Heart left ventricle (tissue), 16 donors: ENCODE results near the gene GPR4. TPM values are rescaled to one million over a fixed set of nuclear protein-coding genes. Genes with fewer than 3 reads are reported as not detected.

Experiments used
- ATAC-seq, 4 donors: fragments of 200-7000 bp; cut with Tn5 transposase; one replicate each; pipeline ENCODE4 v1.9.1; 2020 to 2022; ENCODE audit warnings: moderate library complexity in 4 of 4, mild to moderate bottlenecking in 3 of 4, moderate number of reproducible peaks in 1 of 4
- DNase-seq, 5 donors: peaks; one replicate each; pipeline ENCODE4 v3.0.0-alpha.2; 2020
- H3K27ac ChIP-seq, 12 donors: fragments of 200-600 bp; sonication (generic) in 4 of 12; one replicate each; pipeline versions ENCODE4 v1.5.0 to v1.8.0; 2016 to 2022; ENCODE audit warnings: mild to moderate bottlenecking in 2 of 12
- H3K27me3 ChIP-seq, 9 donors: fragments of 200-600 bp; sonication (generic) in 2 of 9; one replicate each; pipeline versions ENCODE4 v1.5.1 to v1.8.0; 2016 to 2022; ENCODE audit warnings: mild to moderate bottlenecking in 3 of 9
- H3K36me3 ChIP-seq, 9 donors: fragments of 200-600 bp; sonication (generic) in 2 of 9; one replicate each; pipeline versions ENCODE4 v1.5.0 to v1.8.0; 2018 to 2022; ENCODE audit warnings: mild to moderate bottlenecking in 2 of 9
- H3K4me1 ChIP-seq, 12 donors: fragments of 200-600 bp; sonication (generic) in 4 of 12; one replicate each; pipeline versions ENCODE4 v1.5.0 to v1.8.0; 2016 to 2022; ENCODE audit warnings: mild to moderate bottlenecking in 3 of 12
- H3K4me3 ChIP-seq, 12 donors: fragments of 200-600 bp; sonication (generic) in 4 of 12; one replicate each; pipeline versions ENCODE4 v1.5.0 to v1.8.0; 2017 to 2022; ENCODE audit warnings: mild to moderate bottlenecking in 9 of 12, moderate library complexity in 4 of 12
- H3K9me3 ChIP-seq, 12 donors: fragments of 200-600 bp; sonication (generic) in 4 of 12; one replicate each; pipeline versions ENCODE4 v1.5.0 to v1.8.0; 2016 to 2022; ENCODE audit warnings: mild to moderate bottlenecking in 1 of 12
- POLR2A ChIP-seq, 2 donors: fragments of 450-650 bp; IDR thresholded peaks; one replicate each; pipeline ENCODE4 v1.6.1; 2017; ENCODE audit warnings: antibody characterized with exemption in 2 of 2, mild to moderate bottlenecking in 2 of 2, moderate library complexity in 2 of 2
- WGBS, 4 donors: extraction: QIAGEN DNeasy Blood & Tissue Kit in 2 of 4; methylation state at CpG; one replicate each; pipeline versions ENCODE4 v1.1.5 to v1.1.7; 2013 to 2018; 5-methylcytosine and 5-hydroxymethylcytosine counted together
- intact Hi-C, 10 donors: fragments of 100-400 bp; cut with DNase I; formaldehyde crosslinking; loops; one replicate each; pipeline versions ENCODE4 v1.11.1 to v1.14.2; 2022
- polyA plus RNA-seq, 2 donors: library from polyadenylated mRNA; stranded (reverse); fragments of 200-250 nt; gene quantifications; one replicate each; pipeline ENCODE4 v1.2.3, GENCODE V29; 2013
- total RNA-seq, 9 donors: library from RNA; depleted of rRNA in 2 of 9; stranded (reverse); fragments of >200 nt in 2 of 9; fragmentation: NEBNext Ultra II Directional in 3 of 9; extraction: Animal tissue kit (Norgen Biotek cat#: 25700) in 3 of 9; gene quantifications; one replicate each; pipeline versions ENCODE4 v1.1.0 to v1.2.4, GENCODE V29; 2016 to 2023
- TF ChIP-seq, protein P1 (sequence below), 12 donors: fragments of 200-600 bp; sonication (generic) in 4 of 12; IDR thresholded peaks; one replicate each; pipeline versions ENCODE4 v1.5.0 to v1.8.0; 2018 to 2022; ENCODE audit warnings: antibody characterized with exemption in 12 of 12, mild to moderate bottlenecking in 5 of 12
- donor health status: ischemic (EF 13 %, LVEDD 7.1; RV severe dilation, severe dysfunction).
- donor health status: healthy with polysubstance abuse.
- donor health status: DM: no; HTN: yes; CAD: no.
- donor health status: DM: no; HTN: no; CAD: no.
- donor health status: ischemic (EF 25% LVEDD 6.9; RV normal size, moderate dysfunction).
- donor health status: ischemic (EF 25% LVEDD 5.7; RV mildly dilated, moderate dysfunction).
- donor health status: healthy.
- donor health status: DM: yes; HTN: yes; CAD: no.
- donor health status: ischemic (EF 35%, LVEDD 5.7; RV mildly dilated, moderate dysfunction).
- donor health status: nonischemic (EF 11% LVEDD 7.7; RV severe dilation, severe dysfunction).
- donor health status: DM: yes; HTN: yes; CAD: no.
- donor health status: PGD.
- donor health status: ischemic (EF 29% LVEDD 5.4; RV normal size, mild dysfunction).
- donor health status: nonischemic (EF 23%, LVEDD 6.1; RV moderate dilation, normal function).

GPR4 gene
- total and polyA plus RNA-seq, 11 donors = 2.7 to 36.0 (median 5.1) TPM

DNA sequence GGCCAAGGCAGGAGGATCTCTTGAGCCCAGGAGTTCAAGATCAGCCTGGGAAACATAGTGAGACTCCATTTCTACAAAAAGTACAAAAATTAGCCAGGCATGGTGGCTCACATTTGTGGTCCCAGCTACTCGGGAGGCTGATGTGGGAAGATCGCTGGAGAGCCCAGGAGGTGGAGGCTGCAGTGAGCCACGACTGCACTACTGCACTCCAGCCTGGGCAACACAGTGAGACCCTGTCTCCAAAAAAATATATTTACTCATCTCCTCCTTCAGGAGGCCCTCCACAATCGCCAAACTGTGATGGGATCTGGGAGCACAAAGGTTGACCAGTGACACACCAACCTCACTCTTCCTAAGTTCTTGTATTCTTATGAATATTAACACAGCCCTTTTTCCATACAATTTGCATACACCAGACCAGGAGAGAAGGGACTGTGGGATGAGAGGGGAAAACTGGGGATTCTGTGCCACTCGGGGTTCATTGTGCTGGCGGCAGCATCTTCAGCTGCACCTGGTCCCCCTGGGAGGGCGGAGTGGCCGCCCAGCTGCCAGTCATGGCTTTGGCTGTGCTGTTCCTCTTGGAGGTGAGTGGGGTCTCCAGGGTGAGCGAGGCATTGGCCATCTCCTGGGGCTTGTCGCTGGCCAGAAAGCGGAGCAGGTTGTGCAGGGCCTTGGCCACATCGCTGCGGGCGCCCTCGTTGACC is 11.6 kb downstream of the GPR4 start:
- no peak for TF ChIP-seq POLR2A (IDR thresholded peaks at IDR 0.05)
- TF ChIP-seq, protein P1, sequence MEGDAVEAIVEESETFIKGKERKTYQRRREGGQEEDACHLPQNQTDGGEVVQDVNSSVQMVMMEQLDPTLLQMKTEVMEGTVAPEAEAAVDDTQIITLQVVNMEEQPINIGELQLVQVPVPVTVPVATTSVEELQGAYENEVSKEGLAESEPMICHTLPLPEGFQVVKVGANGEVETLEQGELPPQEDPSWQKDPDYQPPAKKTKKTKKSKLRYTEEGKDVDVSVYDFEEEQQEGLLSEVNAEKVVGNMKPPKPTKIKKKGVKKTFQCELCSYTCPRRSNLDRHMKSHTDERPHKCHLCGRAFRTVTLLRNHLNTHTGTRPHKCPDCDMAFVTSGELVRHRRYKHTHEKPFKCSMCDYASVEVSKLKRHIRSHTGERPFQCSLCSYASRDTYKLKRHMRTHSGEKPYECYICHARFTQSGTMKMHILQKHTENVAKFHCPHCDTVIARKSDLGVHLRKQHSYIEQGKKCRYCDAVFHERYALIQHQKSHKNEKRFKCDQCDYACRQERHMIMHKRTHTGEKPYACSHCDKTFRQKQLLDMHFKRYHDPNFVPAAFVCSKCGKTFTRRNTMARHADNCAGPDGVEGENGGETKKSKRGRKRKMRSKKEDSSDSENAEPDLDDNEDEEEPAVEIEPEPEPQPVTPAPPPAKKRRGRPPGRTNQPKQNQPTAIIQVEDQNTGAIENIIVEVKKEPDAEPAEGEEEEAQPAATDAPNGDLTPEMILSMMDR (IDR thresholded peaks at IDR 0.05) = no peak
- intact Hi-C loops = loop anchor here in 1 of 10 donors (5.0 kb wide), 1 partner anchor 52 kb away; no protein-coding TSS in a partner anchor
- 59 to 73% (median 69%) methylated on average over 9 to 15 of the region's 15 CpGs for WGBS, 4 donors

DNA sequence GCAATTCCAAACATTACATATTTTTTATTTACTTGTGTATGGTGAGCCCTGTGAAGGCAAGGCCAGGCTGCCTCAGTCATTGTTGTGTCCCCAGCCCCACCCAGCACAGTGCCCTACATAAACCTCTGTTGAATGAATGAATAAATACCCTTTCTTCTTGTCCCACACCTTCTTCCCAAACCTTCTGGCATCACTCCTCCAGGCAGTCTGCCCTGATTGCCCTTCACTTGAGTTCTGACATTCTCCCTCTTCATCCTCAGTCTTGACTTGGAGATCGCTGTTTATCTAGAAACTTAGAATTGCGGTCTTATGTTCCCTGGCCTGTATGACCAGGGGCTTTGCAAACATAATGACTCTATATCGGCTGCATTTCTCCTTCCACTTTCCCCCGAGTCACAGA is 12.2 kb downstream of the GPR4 start:
- Histone ChIP-seq H3K9me3 (no peaks in the 10 kb centered on the region), H3K27me3 (peaks cover 0 to 20% (median 4%) of the 10 kb centered on the region in 9 donors), H3K36me3 (peaks cover 0 to 21% (median 14%) of the 10 kb centered on the region in 9 donors), H3K4me3 (no peak overlapping the region), H3K4me1 (peaks cover 0 to 19% (median 8%) of the 10 kb centered on the region in 12 donors), H3K27ac (no peak overlapping the region)
- no peak for DNase-seq
- TF ChIP-seq, protein P1 (IDR thresholded peaks at IDR 0.05) = no peak
- no peak for TF ChIP-seq POLR2A (IDR thresholded peaks at IDR 0.05)
- ATAC-seq = no peak
- WGBS, 4 donors = 91 to 94% (median 94%) methylated on average over 4 of the region's 4 CpGs
- intact Hi-C loops = loop anchor here in 7 of 10 donors (5.0 to 10.0 kb wide), 4 partner anchors 45 to 165 kb away; partner anchors contain the start of genes EML2 (in 1 of the 7) and ERCC1 (in 1 of the 7)

More for the DNA sequence above, 11.6 kb downstream of the GPR4 start:
- H3K27me3 ChIP-seq = peaks cover 0 to 20% (median 4%) of the 10 kb centered on the region in 9 donors
- no peak overlapping the region for H3K27ac ChIP-seq
- peaks cover 0 to 17% (median 4%) of the 10 kb centered on the region in 12 donors for H3K4me1 ChIP-seq
- no peak for ATAC-seq
- no peaks in the 10 kb centered on the region for H3K9me3 ChIP-seq
- H3K36me3 ChIP-seq = peaks cover 0 to 21% (median 14%) of the 10 kb centered on the region in 9 donors
- no peak overlapping the region for H3K4me3 ChIP-seq
- no peak for DNase-seq

DNA sequence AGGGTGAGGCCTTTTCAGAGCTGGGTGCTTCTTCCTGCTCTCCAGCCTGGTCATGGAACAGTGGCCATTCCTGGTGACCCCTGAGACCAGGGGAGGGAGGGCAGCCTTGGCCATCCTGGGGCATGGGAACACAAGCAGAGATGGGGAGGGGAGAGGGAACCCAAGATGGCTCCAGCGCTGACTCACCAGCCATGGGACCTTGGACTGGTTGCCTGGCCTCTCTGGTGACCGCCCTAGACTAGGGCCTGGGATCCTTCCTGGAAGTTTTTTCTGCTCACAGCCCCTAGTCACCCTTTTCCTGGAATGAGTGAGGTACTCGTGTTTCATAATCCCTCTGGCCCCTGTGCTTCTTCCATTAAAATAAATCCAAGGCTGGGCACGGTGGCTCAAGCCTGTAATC is 14.1 kb downstream of the GPR4 start:
- TF ChIP-seq POLR2A (IDR thresholded peaks at IDR 0.05) = no peak
- TF ChIP-seq, protein P1 (IDR thresholded peaks at IDR 0.05) = no peak
- H3K4me1 ChIP-seq = peaks cover 0 to 23% (median 13%) of the 10 kb centered on the region in 12 donors
- peak overlapping the region in 5 of 12 donors; percentile 10 to 42 (median 25) for H3K27ac ChIP-seq
- ATAC-seq (no peak), DNase-seq (no peak)
- peaks cover 0 to 21% (median 14%) of the 10 kb centered on the region in 9 donors for H3K36me3 ChIP-seq
- peaks cover 0 to 20% (median 4%) of the 10 kb centered on the region in 9 donors for H3K27me3 ChIP-seq
- H3K4me3 ChIP-seq = no peak overlapping the region
- intact Hi-C loops = loop anchor here in 6 of 10 donors (10.0 kb wide), 3 partner anchors 47 to 163 kb away; partner anchors contain the start of genes EML2 (in 1 of the 6) and ERCC1 (in 1 of the 6)
- no peaks in the 10 kb centered on the region for H3K9me3 ChIP-seq
- WGBS, 4 donors = 62 to 82% (median 72%) methylated on average over 2 to 4 of the region's 4 CpGs

DNA sequence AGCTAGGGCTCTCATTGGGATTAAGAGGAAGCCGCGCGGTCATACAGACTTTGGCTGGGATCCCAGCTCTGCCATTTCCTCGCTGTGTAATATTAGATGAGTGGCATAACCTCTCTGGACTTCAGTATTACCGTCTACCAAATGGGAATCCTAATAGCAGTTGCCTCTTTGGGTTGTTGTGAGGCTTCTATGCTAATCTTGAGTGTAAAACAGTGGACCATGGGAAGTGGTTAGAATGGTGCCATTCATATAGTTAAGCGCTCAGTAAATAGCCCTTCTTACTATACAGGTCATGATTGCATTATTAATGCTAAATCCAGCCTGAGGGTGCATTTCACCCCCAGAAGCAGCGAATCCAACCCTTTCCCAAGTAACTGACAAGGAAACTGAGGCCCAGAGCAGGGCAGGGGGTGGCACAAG is 16.8 kb downstream of the GPR4 start:
- no peaks in the 10 kb centered on the region for H3K9me3 ChIP-seq
- 24 to 34% (median 26%) methylated on average over 5 to 7 of the region's 7 CpGs for WGBS, 4 donors
- TF ChIP-seq, protein P1 (IDR thresholded peaks at IDR 0.05) = no peak
- TF ChIP-seq POLR2A (IDR thresholded peaks at IDR 0.05) = no peak
- ATAC-seq = no peak
- no peak for DNase-seq
- H3K4me1 ChIP-seq = peaks cover 0 to 20% (median 13%) of the 10 kb centered on the region in 12 donors
- H3K27me3 ChIP-seq = peaks cover 0 to under 1% (median 0%) of the 10 kb centered on the region in 9 donors
- peak overlapping the region; percentile 92 to 100 (median 96) for H3K27ac ChIP-seq
- peaks cover 0 to 11% (median 5%) of the 10 kb centered on the region in 9 donors for H3K36me3 ChIP-seq
- intact Hi-C loops = loop anchor here in 6 of 10 donors (10.0 kb wide), 3 partner anchors 50 to 160 kb away; partner anchors contain the start of genes EML2 (in 1 of the 6) and ERCC1 (in 1 of the 6)
- H3K4me3 ChIP-seq = peak overlapping the region; percentile 22 to 85 (median 66)
